Jurkat, Clone E6-1 (cell line): ENCODE results near the gene BACH1.
"Not testable (repeated sequence)": the region's sequence is repeated elsewhere in the genome, so short reads cannot be mapped to it uniquely, and the experiment has no call there.

Experiments used
- DNase-seq: peaks from one replicate; pipeline ENCODE4 v3.0.0-alpha.2; 2011; ENCODE audit warnings: low read depth, low spot score
- H3K4me3 ChIP-seq: 2 replicates; pipeline ENCODE4 v1.5.1; 2011; ENCODE audit warnings: mild to moderate bottlenecking, low read length, control low read depth, moderate library complexity

BACH1 gene

GRCh38 chr21:29334717-29335428 lies 36.2 kb downstream of the BACH1 start:
- DNase-seq: no peak
- no peak overlapping the region for H3K4me3 ChIP-seq

- DNase-seq: no peak
Measured at GRCh38 chr21:29335720-29336119, 37.0 kb downstream of the BACH1 start.

GRCh38 chr21:29338256-29338655 lies 39.5 kb downstream of the BACH1 start:
- H3K4me3 ChIP-seq: no peak overlapping the region
- DNase-seq: no peak

More at GRCh38 chr21:29335720-29336119, 37.0 kb downstream of the BACH1 start:
- no peak overlapping the region for H3K4me3 ChIP-seq

- no peak for DNase-seq
- H3K4me3 ChIP-seq: no peak overlapping the region
Measured at GRCh38 chr21:29340228-29340627, 41.5 kb downstream of the BACH1 start.

- no peak for DNase-seq
- no peak overlapping the region for H3K4me3 ChIP-seq
Measured at GRCh38 chr21:29342363-29342957, 43.7 kb downstream of the BACH1 start.

- no peak for DNase-seq
- H3K4me3 ChIP-seq: no peak overlapping the region
Measured at GRCh38 chr21:29343519-29343918, 44.8 kb downstream of the BACH1 start.

- no peak for DNase-seq
- no peak overlapping the region for H3K4me3 ChIP-seq
Measured at GRCh38 chr21:29346281-29346680, 47.6 kb downstream of the BACH1 start.

GRCh38 chr21:29346771-29347170 lies 48.0 kb downstream of the BACH1 start:
- DNase-seq: no peak
- no peak overlapping the region for H3K4me3 ChIP-seq

- DNase-seq: no peak
- H3K4me3 ChIP-seq: no peak overlapping the region
Measured at GRCh38 chr21:29347274-29347681, 48.6 kb downstream of the BACH1 start.

- no peak for DNase-seq
- H3K4me3 ChIP-seq: no peak overlapping the region
Measured at GRCh38 chr21:29349702-29350101, 51.0 kb downstream of the BACH1 start.

GRCh38 chr21:29350246-29350779 lies 51.6 kb downstream of the BACH1 start:
- no peak for DNase-seq
- H3K4me3 ChIP-seq: no peak overlapping the region

- DNase-seq: no peak
- no peak overlapping the region for H3K4me3 ChIP-seq
Measured at GRCh38 chr21:29351691-29352090, 53.0 kb downstream of the BACH1 start.

GRCh38 chr21:29355043-29355710 lies 56.5 kb downstream of the BACH1 start:
- not testable (repeated sequence) for DNase-seq, H3K4me3 ChIP-seq

- not testable (repeated sequence) for H3K4me3 ChIP-seq, DNase-seq
Measured at GRCh38 chr21:29356291-29356690, 57.6 kb downstream of the BACH1 start.

GRCh38 chr21:29356810-29357209 lies 58.1 kb downstream of the BACH1 start:
- not testable (repeated sequence) for DNase-seq, H3K4me3 ChIP-seq

GRCh38 chr21:29359718-29360117 lies 61.0 kb downstream of the BACH1 start:
- no peak for DNase-seq
- no peak overlapping the region for H3K4me3 ChIP-seq

- peak; percentile 22 for DNase-seq
- no peak overlapping the region for H3K4me3 ChIP-seq
Measured at GRCh38 chr21:29360799-29361765, 62.4 kb downstream of the BACH1 start.

- no peak overlapping the region for H3K4me3 ChIP-seq
Measured at GRCh38 chr21:29362758-29363157, 64.0 kb downstream of the BACH1 start.

GRCh38 chr21:29365661-29366265 lies 67.0 kb downstream of the BACH1 start:
- H3K4me3 ChIP-seq: no peak overlapping the region
- DNase-seq: no peak

More at GRCh38 chr21:29362758-29363157, 64.0 kb downstream of the BACH1 start:
- DNase-seq: no peak
